Vagina (tissue), 2 donors: ENCODE data around the gene POLA1. TPM values are rescaled to one million over a fixed set of nuclear protein-coding genes. Genes with fewer than 3 reads are reported as not detected.

ENCODE experiments used
- DNase-seq, 2 donors: peaks; one replicate each; pipeline ENCODE4 v3.0.0-alpha.2; 2017; ENCODE audit errors: extremely low spot score in 2 of 2
- H3K27ac ChIP-seq: fragments of 200-600 bp; sonication (generic); one replicate; pipeline ENCODE4 v1.5.1; 2019
- H3K27me3 ChIP-seq: fragments of 200-600 bp; sonication (generic); one replicate; pipeline ENCODE4 v1.5.1; 2019
- H3K36me3 ChIP-seq, 2 donors: fragments of 200-600 bp; sonication (generic); one replicate each; pipeline ENCODE4 v1.5.1; 2017 to 2019
- H3K4me1 ChIP-seq: fragments of 200-600 bp; sonication (generic); one replicate; pipeline ENCODE4 v1.5.1; 2019
- H3K4me3 ChIP-seq, 2 donors: fragments of 200-600 bp; sonication (generic); 1 replicate in 1 of 2; 2 replicates in 1 of 2; pipeline ENCODE4 v1.5.1; 2016 to 2019
- H3K9me3 ChIP-seq: fragments of 200-600 bp; sonication (generic); one replicate; pipeline ENCODE4 v1.5.1; 2019
- POLR2A ChIP-seq, 2 donors: fragments of 450-650 bp; IDR thresholded peaks; one replicate each; pipeline ENCODE4 v1.6.1; 2017; ENCODE audit warnings: antibody characterized with exemption in 2 of 2, mild to moderate bottlenecking in 2 of 2, moderate library complexity in 2 of 2
- POLR2AphosphoS5 ChIP-seq, 2 donors: sonication (generic); formaldehyde crosslinking; IDR thresholded peaks; one replicate each; pipeline ENCODE4 v1.9.0; 2017; ENCODE audit warnings: antibody characterized with exemption in 2 of 2, mild to moderate bottlenecking in 2 of 2, low read depth in 1 of 2; ENCODE audit not compliant: insufficient read depth in 1 of 2
- intact Hi-C: fragments of 100-400 bp; cut with DNase I; formaldehyde crosslinking; loops from one replicate; pipeline ENCODE4 v1.15.1; 2023
- total RNA-seq: library from RNA; depleted of rRNA; stranded (reverse); fragments of >200 nt; gene quantifications from one replicate; pipeline ENCODE4 v1.2.3, GENCODE V29; 2016
- TF ChIP-seq, protein P1 (sequence below), 3 experiments: fragments of 450-650 bp in 2 of 3; fragments of 200-600 bp in 1 of 3; sonication (generic) in 1 of 3; IDR thresholded peaks; one replicate each; pipeline ENCODE4 v1.5.1; 2017 to 2019; ENCODE audit warnings: antibody characterized with exemption in 3 of 3, mild to moderate bottlenecking in 2 of 3, moderate library complexity in 2 of 3

The POLA1 gene
- total RNA-seq, 1 donor from 2014 or later = 17.2 TPM

DNA sequence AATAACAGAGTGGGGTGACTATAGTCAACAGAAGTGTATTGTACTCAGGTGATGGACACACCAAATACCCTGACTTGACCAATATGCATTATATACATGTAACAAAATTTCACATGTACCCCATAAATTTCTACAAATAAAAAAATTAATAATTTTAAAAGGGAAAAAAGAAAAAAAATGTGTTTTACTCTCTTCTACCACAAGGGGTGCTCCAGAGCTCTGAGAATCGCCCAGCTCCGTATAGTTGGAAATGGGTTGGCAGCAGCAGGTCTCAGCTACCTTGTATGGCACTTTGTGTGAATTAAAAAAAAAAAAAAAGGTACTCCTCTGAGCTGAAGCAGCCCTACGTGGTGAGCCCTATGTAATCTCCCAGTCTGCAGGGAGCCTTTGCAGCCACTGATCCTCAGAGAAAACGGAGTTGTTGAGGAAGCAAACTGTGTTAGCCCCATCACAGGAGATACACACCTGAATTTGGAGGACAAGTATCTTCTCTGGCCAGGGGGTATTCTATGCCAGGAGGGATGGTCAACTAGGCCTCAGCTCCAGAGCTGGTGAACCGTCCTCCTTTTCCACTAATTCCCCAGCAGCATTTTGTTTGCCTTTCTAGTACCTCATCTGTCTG, 17.2 kb upstream of the POLA1 start:
- intact Hi-C loops = no loop called here
- no peak for DNase-seq
- Histone ChIP-seq H3K9me3 (no peaks in the 10 kb centered on the region), H3K36me3 (no peaks in the 10 kb centered on the region), H3K4me1 (no peaks in the 10 kb centered on the region), H3K27ac (no peak overlapping the region), H3K4me3 (no peak overlapping the region), H3K27me3 (no peaks in the 10 kb centered on the region)
- no peak for TF ChIP-seq POLR2A (IDR thresholded peaks at IDR 0.05)
- TF ChIP-seq, protein P1, sequence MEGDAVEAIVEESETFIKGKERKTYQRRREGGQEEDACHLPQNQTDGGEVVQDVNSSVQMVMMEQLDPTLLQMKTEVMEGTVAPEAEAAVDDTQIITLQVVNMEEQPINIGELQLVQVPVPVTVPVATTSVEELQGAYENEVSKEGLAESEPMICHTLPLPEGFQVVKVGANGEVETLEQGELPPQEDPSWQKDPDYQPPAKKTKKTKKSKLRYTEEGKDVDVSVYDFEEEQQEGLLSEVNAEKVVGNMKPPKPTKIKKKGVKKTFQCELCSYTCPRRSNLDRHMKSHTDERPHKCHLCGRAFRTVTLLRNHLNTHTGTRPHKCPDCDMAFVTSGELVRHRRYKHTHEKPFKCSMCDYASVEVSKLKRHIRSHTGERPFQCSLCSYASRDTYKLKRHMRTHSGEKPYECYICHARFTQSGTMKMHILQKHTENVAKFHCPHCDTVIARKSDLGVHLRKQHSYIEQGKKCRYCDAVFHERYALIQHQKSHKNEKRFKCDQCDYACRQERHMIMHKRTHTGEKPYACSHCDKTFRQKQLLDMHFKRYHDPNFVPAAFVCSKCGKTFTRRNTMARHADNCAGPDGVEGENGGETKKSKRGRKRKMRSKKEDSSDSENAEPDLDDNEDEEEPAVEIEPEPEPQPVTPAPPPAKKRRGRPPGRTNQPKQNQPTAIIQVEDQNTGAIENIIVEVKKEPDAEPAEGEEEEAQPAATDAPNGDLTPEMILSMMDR (IDR thresholded peaks at IDR 0.05) = peak in 2 of 3 experiments; percentile 14 to 32

DNA sequence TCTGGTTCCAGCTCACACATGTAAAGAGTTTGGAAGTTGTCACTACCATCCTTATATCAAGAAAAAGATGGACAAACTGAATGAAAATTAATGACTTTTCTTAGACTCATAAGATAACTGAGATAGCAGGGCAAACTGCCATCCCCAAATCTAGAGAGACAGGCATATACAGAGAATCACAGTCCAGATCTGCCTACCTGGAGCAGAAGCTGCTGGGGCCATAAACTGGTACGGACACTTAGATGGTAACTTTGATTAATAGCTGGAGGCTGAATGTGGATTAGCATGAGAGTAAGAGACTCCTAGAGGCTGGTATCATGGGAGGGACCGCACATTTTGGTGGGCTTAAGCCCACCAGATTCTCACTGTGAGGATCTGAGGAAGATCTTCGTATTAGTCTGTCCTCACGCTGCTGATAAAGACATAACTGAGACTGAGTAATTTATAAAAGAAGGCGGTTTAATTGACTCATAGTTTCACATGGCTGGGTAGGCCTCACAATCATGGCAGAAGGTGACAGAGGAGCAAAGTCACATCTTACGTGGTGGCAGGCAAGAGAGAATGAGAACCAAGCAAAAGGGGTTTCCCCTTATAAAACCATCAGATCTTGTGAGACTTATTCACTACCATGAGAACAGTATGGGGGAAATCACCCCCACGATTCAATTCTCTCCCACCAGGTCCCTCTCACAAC, 10.8 kb upstream of the POLA1 start:
- H3K27me3 ChIP-seq = no peaks in the 10 kb centered on the region
- H3K9me3 ChIP-seq = no peaks in the 10 kb centered on the region
- TF ChIP-seq, protein P1 (IDR thresholded peaks at IDR 0.05) = no peak
- no peak for DNase-seq
- no peak overlapping the region for H3K27ac ChIP-seq
- H3K36me3 ChIP-seq = no peaks in the 10 kb centered on the region
- H3K4me1 ChIP-seq = no peaks in the 10 kb centered on the region
- intact Hi-C loops = no loop called here
- H3K4me3 ChIP-seq = no peak overlapping the region

DNA sequence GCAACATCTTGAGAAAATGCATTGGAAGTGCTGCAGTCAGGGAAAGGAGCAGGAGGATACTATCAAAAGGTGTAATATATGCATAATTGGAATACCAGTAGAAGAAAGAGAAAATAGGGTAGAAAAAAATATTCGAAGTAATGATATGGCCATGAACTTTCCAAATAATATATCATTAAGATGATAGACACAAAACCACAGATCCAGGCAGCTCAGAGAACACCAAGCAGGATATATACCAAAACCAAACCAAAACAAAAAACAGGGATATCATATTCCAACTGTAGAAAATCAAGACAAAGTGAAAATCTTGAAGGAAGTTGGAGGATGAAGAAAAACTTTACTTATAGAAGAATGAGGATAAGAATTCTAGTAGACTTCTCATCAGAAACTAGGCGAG, 9.7 kb upstream of the POLA1 start:
- H3K4me1 ChIP-seq = no peaks in the 10 kb centered on the region
- no peaks in the 10 kb centered on the region for H3K9me3 ChIP-seq
- no peak for DNase-seq
- H3K36me3 ChIP-seq = no peaks in the 10 kb centered on the region
- H3K27ac ChIP-seq = no peak overlapping the region
- no peaks in the 10 kb centered on the region for H3K27me3 ChIP-seq
- TF ChIP-seq POLR2AphosphoS5 (IDR thresholded peaks at IDR 0.05; ENCODE audit: insufficient read depth in 1 of 2, low read depth in 1 of 2) (no peak), POLR2A (IDR thresholded peaks at IDR 0.05) (no peak)
- TF ChIP-seq, protein P1 (IDR thresholded peaks at IDR 0.05) = no peak
- no peak overlapping the region for H3K4me3 ChIP-seq
- intact Hi-C loops = no loop called here

DNA sequence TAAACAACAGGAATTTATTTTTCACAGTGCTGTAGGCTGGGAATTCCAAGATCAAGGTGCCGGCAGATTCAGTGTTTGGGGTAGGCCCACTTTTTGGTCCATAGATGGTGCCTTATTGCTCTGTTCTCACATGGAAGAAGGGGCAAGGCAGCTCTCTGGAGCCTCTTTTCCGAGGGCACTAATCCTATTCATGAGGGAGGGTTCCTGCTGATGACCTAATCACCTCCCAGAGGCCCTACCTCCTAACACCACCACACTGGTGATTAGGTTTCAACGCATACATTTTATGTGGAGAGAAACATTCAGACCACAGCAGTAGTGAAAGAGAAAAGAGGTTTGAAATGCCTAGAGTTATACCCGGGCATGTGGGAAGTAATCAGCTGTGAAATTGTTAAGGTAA, 1.4 kb upstream of the POLA1 start:
- Histone ChIP-seq H3K9me3 (no peaks in the 10 kb centered on the region), H3K4me1 (no peaks in the 10 kb centered on the region), H3K27ac (no peak overlapping the region), H3K27me3 (no peaks in the 10 kb centered on the region), H3K4me3 (no peak overlapping the region), H3K36me3 (no peaks in the 10 kb centered on the region)
- intact Hi-C loops = no loop called here
- no peak for DNase-seq
- TF ChIP-seq POLR2A (IDR thresholded peaks at IDR 0.05) (no peak), POLR2AphosphoS5 (IDR thresholded peaks at IDR 0.05; ENCODE audit: insufficient read depth in 1 of 2, low read depth in 1 of 2) (no peak)
- TF ChIP-seq, protein P1 (IDR thresholded peaks at IDR 0.05) = no peak

DNA sequence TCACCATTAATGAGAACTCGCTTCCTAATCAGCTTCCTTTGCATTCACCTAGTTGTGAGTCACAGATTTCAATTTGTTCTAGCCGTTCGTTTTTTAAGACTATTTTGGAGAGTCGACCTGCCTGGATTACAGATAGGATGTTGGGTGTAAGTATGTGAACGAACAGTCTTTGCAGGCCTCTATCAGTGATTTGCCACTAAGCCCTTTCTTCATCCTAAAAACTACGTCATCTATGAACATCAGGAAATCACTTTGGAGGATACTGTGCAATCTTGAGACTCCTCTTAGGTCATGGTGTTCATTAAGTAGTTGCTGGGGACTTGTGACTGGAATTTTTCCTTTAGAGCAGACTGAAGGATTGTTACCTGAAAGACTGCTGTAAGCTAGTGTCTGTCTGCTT, 1.1 kb downstream of the POLA1 start:
- H3K27ac ChIP-seq = no peak overlapping the region
- DNase-seq = no peak
- H3K9me3 ChIP-seq = no peaks in the 10 kb centered on the region
- TF ChIP-seq POLR2AphosphoS5 (IDR thresholded peaks at IDR 0.05; ENCODE audit: insufficient read depth in 1 of 2, low read depth in 1 of 2) (no peak), POLR2A (IDR thresholded peaks at IDR 0.05) (no peak)
- TF ChIP-seq, protein P1 (IDR thresholded peaks at IDR 0.05) = no peak
- H3K4me3 ChIP-seq = no peak overlapping the region
- H3K27me3 ChIP-seq = no peaks in the 10 kb centered on the region
- intact Hi-C loops = no loop called here
- no peaks in the 10 kb centered on the region for H3K36me3 ChIP-seq
- H3K4me1 ChIP-seq = no peaks in the 10 kb centered on the region
